Neutrophil (primary cell): Measurements from ENCODE around the gene RHCE.

ENCODE experiments used
- H3K27ac ChIP-seq: fragments of 200-600 bp; sonication (generic); 2 replicates; pipeline ENCODE4 v1.5.1; 2016; ENCODE audit warnings: mild to moderate bottlenecking, moderate library complexity
- H3K27me3 ChIP-seq: fragments of 200-600 bp; sonication (generic); 2 replicates; pipeline ENCODE4 v1.6.0; 2016; ENCODE audit warnings: mild to moderate bottlenecking
- H3K36me3 ChIP-seq: fragments of 200-600 bp; sonication (generic); 2 replicates; pipeline ENCODE4 v1.5.1; 2017
- H3K4me1 ChIP-seq, 2 experiments: fragments of 200-600 bp in 1 of 2; sonication (generic) in 1 of 2; 1 replicate in 1 of 2; 2 replicates in 1 of 2; pipeline versions ENCODE4 v1.5.1 to v1.6.1; 2013 to 2016; ENCODE audit warnings: low read depth in 1 of 2, low read length in 1 of 2, mild to moderate bottlenecking in 1 of 2, moderate library complexity in 1 of 2; ENCODE audit not compliant: control insufficient read depth in 1 of 2, insufficient read depth in 1 of 2
- H3K4me3 ChIP-seq, 2 experiments: fragments of 200-600 bp in 1 of 2; sonication (generic) in 1 of 2; 1 replicate in 1 of 2; 2 replicates in 1 of 2; pipeline ENCODE4 v1.5.1; 2013 to 2016; ENCODE audit warnings: low read depth in 1 of 2, low read length in 1 of 2, mild to moderate bottlenecking in 1 of 2, moderate library complexity in 1 of 2
- H3K9me3 ChIP-seq: fragments of 200-600 bp; sonication (generic); 2 replicates; pipeline ENCODE4 v1.5.1; 2016
- TF ChIP-seq, protein P1 (sequence below): fragments of 200-600 bp; sonication (generic); IDR thresholded peaks from 2 replicates; pipeline ENCODE4 v1.5.1; 2016; ENCODE audit warnings: antibody characterized with exemption

Gene RHCE

DNA sequence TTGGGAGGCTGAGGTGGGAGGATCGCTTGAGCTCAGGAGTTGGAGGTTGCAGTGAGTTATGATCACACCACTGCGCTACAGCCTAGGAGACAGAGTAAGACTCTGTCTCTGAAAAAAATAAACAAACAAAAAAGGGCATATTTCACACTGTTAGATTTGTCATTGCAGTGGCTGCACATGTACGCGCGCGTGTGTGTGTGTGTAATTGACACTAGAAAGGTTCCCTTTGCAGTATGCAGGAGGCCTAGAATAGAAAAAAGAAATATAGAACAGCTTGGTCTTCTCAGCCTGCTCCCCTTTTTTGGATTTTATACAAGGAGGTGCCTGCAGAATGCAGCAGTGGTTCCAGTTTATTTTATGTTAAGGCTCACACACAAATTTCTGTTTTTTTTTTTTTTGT, 18.7 kb upstream of the RHCE start:
- Histone ChIP-seq H3K4me3 (no peak overlapping the region), H3K27ac (no peak overlapping the region), H3K4me1 (peaks cover 12 to 18% of the 10 kb centered on the region in 2 experiments), H3K36me3 (no peaks in the 10 kb centered on the region), H3K9me3 (no peaks in the 10 kb centered on the region), H3K27me3 (no peaks in the 10 kb centered on the region)
- TF ChIP-seq, protein P1, sequence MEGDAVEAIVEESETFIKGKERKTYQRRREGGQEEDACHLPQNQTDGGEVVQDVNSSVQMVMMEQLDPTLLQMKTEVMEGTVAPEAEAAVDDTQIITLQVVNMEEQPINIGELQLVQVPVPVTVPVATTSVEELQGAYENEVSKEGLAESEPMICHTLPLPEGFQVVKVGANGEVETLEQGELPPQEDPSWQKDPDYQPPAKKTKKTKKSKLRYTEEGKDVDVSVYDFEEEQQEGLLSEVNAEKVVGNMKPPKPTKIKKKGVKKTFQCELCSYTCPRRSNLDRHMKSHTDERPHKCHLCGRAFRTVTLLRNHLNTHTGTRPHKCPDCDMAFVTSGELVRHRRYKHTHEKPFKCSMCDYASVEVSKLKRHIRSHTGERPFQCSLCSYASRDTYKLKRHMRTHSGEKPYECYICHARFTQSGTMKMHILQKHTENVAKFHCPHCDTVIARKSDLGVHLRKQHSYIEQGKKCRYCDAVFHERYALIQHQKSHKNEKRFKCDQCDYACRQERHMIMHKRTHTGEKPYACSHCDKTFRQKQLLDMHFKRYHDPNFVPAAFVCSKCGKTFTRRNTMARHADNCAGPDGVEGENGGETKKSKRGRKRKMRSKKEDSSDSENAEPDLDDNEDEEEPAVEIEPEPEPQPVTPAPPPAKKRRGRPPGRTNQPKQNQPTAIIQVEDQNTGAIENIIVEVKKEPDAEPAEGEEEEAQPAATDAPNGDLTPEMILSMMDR: no peak

DNA sequence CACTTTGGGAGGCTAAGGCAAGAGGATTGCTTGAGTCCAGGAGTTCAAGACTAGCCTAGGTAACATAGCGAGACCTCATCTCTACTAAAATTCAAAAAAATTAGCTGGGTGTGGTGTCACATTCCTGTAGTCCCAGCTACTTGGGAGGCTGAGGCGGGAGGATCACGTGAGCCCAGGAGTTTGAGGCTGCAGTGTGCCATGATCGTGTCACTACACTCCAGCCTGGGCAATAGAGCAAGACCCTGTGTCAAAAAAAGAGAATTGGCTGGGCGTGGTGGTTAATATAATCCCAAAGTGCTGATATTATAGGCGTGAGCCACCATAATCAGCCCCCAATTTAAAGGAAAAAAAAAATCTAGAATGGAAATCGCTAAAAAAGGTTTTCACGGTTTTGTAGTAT, 17.0 kb upstream of the RHCE start:
- TF ChIP-seq, protein P1: no peak
- H3K4me1 ChIP-seq: peaks cover 12 to 18% of the 10 kb centered on the region in 2 experiments
- no peak overlapping the region for H3K4me3 ChIP-seq
- no peak overlapping the region for H3K27ac ChIP-seq
- no peaks in the 10 kb centered on the region for H3K9me3 ChIP-seq
- no peaks in the 10 kb centered on the region for H3K27me3 ChIP-seq
- H3K36me3 ChIP-seq: no peaks in the 10 kb centered on the region

DNA sequence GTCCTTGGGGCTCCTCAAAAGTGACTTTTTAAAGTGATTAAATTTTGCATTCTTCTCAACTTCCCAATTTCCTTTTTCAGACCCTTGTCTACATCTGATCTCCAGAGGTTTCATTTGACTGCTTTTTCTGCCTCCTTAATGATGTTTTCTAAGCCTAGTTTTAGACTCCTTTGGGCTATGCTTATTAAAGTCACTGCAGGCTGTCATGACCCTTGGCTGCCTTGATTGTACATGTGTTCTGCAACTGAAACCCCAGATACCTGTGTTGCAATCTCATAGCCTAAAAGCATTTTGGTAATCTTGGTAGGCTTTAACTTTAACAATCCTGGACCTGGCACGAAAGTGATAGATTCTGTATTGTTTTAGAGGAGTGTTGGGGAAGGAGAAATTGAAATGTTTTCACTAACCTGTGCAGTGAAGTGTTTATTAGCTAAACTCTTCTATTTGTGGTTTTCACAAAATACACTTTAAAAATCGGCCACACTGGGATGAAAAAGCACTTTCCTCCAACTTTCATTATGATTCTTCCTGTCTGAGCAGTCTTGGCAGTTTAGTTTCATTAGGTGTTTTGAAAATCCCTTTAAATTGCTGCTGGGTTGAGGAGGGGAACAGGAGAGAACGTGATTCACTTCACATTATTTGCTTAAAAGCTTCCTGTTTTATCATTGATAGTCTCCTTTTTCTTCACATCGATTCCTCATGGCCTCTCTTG, 14.9 kb upstream of the RHCE start:
- Histone ChIP-seq H3K27ac (peak overlapping the region; percentile 41), H3K4me1 (peaks cover 20 to 26% of the 10 kb centered on the region in 2 experiments), H3K36me3 (no peaks in the 10 kb centered on the region), H3K9me3 (no peaks in the 10 kb centered on the region), H3K27me3 (no peaks in the 10 kb centered on the region), H3K4me3 (no peak overlapping the region)
- TF ChIP-seq, protein P1: no peak

DNA sequence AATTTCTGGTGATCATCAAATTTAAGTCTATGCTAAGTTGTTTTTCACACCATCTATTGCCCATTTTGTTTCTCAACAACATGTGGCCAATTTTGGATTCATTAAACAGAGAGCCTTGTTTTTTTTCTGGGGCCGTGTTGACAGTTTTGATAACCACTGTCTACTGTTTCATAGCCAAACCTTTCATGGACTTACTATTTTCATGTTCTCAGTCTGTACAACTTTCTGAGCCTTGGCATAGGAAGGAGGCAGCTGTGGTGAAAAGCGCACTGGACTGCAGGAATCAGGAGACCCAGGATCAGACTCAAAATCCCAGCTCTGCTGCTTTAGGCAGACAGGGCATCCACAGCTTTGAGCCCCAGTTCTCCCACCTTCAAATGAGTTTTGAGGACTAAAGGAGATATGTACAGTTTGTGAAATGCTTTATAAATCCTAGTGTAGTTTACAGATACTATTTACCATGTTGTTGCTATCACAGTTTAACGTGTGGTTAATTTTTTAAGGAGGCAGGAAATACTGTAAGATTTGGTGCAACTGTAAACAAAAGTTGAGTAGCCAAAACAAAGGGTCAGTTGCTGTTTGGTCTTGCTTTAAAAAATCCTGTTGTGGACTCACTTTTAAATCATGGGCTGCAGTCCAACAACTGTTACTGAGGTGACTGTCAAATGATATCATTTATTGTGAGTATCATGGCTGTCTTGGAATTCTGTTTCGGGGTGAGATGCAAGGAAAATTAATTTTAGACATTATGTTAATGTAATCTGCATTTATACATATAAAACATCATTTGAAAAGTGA, 13.0 kb upstream of the RHCE start:
- Histone ChIP-seq H3K27ac (no peak overlapping the region), H3K4me1 (peaks cover 25 to 33% of the 10 kb centered on the region in 2 experiments)
- TF ChIP-seq, protein P1: no peak

DNA sequence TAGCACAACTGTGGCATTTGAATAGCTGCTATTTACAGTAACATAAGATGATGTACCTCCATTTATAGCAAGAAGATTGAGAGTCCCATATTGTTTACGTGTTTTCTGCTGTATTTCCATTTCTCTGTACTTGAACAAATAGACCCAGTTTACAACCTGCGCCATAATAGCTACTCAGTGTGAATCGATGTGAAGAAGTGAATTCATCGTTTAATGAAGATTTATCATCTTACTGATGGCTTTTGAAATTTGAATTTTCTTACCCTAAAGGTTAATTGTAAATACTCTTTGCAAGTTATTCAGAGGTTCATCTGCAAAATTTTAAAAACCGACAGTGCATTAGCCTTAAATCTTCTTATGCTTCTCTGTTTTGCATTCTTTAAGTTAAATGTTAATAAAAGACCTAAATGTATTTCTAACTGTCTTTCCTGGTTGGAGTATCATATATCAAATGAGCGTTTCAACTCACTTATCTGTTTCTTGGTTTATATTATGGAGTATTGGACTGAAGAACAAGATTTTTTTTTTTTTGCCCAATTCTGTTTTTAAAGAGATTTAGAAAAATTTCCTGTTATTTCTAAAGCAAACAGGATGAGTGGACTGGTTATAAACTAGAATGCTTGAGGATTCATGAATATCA, 12.2 kb upstream of the RHCE start:
- Histone ChIP-seq H3K4me1 (peaks cover 25 to 33% of the 10 kb centered on the region in 2 experiments), H3K27ac (no peak overlapping the region), H3K36me3 (peaks cover 5% of the 10 kb centered on the region), H3K4me3 (no peak overlapping the region), H3K27me3 (no peaks in the 10 kb centered on the region), H3K9me3 (no peaks in the 10 kb centered on the region)
- TF ChIP-seq, protein P1: no peak

More for the DNA sequence above, 13.0 kb upstream of the RHCE start:
- no peaks in the 10 kb centered on the region for H3K9me3 ChIP-seq
- H3K4me3 ChIP-seq: no peak overlapping the region
- H3K36me3 ChIP-seq: peaks cover 5% of the 10 kb centered on the region
- no peaks in the 10 kb centered on the region for H3K27me3 ChIP-seq
